CD14-positive monocyte (primary cell): ENCODE data around the gene ELANE. TPM values are rescaled to one million over a fixed set of nuclear protein-coding genes. Genes with fewer than 3 reads are reported as not detected.

Source experiments
- DNase-seq, 3 donors: peaks; one replicate each; pipeline ENCODE4 v3.0.0-alpha.2; 2011 to 2022
- H2AFZ ChIP-seq: 2 replicates; pipeline ENCODE4 v1.6.0; 2012; ENCODE audit warnings: mild to moderate bottlenecking, low read depth, low read length, inconsistent platforms; ENCODE audit not compliant: insufficient read depth, poor library complexity, severe bottlenecking
- H3K27ac ChIP-seq, 2 donors: 1 replicate in 1 of 2; 2 replicates in 1 of 2; pipeline ENCODE4 v1.5.1; 2012 to 2013; ENCODE audit warnings: low read length in 2 of 2, control low read depth in 1 of 2, inconsistent platforms in 1 of 2, low read depth in 1 of 2, mild to moderate bottlenecking in 1 of 2
- H3K27me3 ChIP-seq, 2 donors: one replicate each; pipeline versions ENCODE4 v1.6.0 to v1.6.1; 2011 to 2013; ENCODE audit warnings: low read length in 2 of 2; ENCODE audit not compliant: control insufficient read depth in 2 of 2, insufficient read depth in 2 of 2
- H3K36me3 ChIP-seq, 2 donors: replicated peaks in 1 of 2; 1 replicate in 1 of 2; 2 replicates in 1 of 2; pipeline versions ENCODE4 v1.5.1 to v1.6.1; 2012 to 2013; ENCODE audit warnings: low read length in 2 of 2, control low read depth in 1 of 2, inconsistent platforms in 1 of 2, mild to moderate bottlenecking in 1 of 2; ENCODE audit not compliant: insufficient read depth in 2 of 2, control insufficient read depth in 1 of 2
- H3K4me1 ChIP-seq, 2 donors: 1 replicate in 1 of 2; 2 replicates in 1 of 2; pipeline versions ENCODE4 v1.5.1 to v1.6.1; 2012 to 2013; ENCODE audit warnings: low read length in 2 of 2, control low read depth in 1 of 2, inconsistent platforms in 1 of 2, mild to moderate bottlenecking in 1 of 2, moderate library complexity in 1 of 2; ENCODE audit not compliant: insufficient read depth in 2 of 2, control insufficient read depth in 1 of 2
- H3K4me2 ChIP-seq: replicated peaks from 2 replicates; pipeline ENCODE3; 2012; ENCODE audit warnings: low read length, moderate library complexity, mild to moderate bottlenecking; ENCODE audit not compliant: poor library complexity, severe bottlenecking; ENCODE audit errors: extremely low read depth
- H3K4me3 ChIP-seq, 3 experiments: fragments of 200-600 bp in 1 of 3; sonication (generic) in 1 of 3; replicated peaks in 1 of 3; 1 replicate in 2 of 3; 2 replicates in 1 of 3; pipeline ENCODE4 v1.5.1; 2011 to 2013; ENCODE audit warnings: low read length in 3 of 3, mild to moderate bottlenecking in 3 of 3, control low read depth in 2 of 3, low read depth in 2 of 3, inconsistent platforms in 1 of 3, moderate library complexity in 1 of 3
- H3K79me2 ChIP-seq: 2 replicates; pipeline ENCODE4 v1.6.0; 2012; ENCODE audit warnings: mild to moderate bottlenecking, control low read depth, inconsistent platforms, low read length, moderate library complexity; ENCODE audit not compliant: insufficient read depth
- H3K9ac ChIP-seq: 2 replicates; pipeline ENCODE4 v1.6.0; 2017; ENCODE audit warnings: low read length, mild to moderate bottlenecking; ENCODE audit not compliant: insufficient read depth, poor library complexity, severe bottlenecking
- H3K9me3 ChIP-seq, 2 donors: replicated peaks in 1 of 2; 1 replicate in 1 of 2; 2 replicates in 1 of 2; pipeline versions ENCODE4 v1.5.1 to v1.6.1; 2012 to 2013; ENCODE audit warnings: low read length in 2 of 2, control low read depth in 1 of 2; ENCODE audit not compliant: control insufficient read depth in 1 of 2, insufficient read depth in 1 of 2
- H4K20me1 ChIP-seq: 2 replicates; pipeline ENCODE4 v1.6.0; 2012; ENCODE audit warnings: mild to moderate bottlenecking, low read length, control low read depth, moderate library complexity; ENCODE audit not compliant: insufficient read depth
- H3K27ac Mint-ChIP-seq, 7 donors: one replicate each; pipeline ENCODE4 v1.8.0; 2020; ENCODE audit warnings: mild to moderate bottlenecking in 7 of 7, mixed read lengths in 7 of 7, moderate library complexity in 6 of 7, inconsistent platforms in 2 of 7
- H3K27me3 Mint-ChIP-seq, 3 donors: one replicate each; pipeline ENCODE4 v1.8.0; 2021 to 2022; ENCODE audit warnings: low read depth in 3 of 3, mild to moderate bottlenecking in 3 of 3, mixed read lengths in 3 of 3, moderate library complexity in 3 of 3, inconsistent platforms in 1 of 3
- H3K36me3 Mint-ChIP-seq, 2 donors: one replicate each; pipeline ENCODE4 v1.8.0; 2020; ENCODE audit warnings: mixed read lengths in 2 of 2, inconsistent platforms in 1 of 2, mild to moderate bottlenecking in 1 of 2
- H3K4me1 Mint-ChIP-seq: one replicate; pipeline ENCODE4 v1.8.0; 2020; ENCODE audit warnings: mild to moderate bottlenecking, mixed read lengths
- H3K4me3 Mint-ChIP-seq, 2 donors: one replicate each; pipeline ENCODE4 v1.8.0; 2020; ENCODE audit warnings: mild to moderate bottlenecking in 2 of 2, mixed read lengths in 2 of 2, moderate library complexity in 1 of 2
- H3K9me3 Mint-ChIP-seq, 7 donors: one replicate each; pipeline ENCODE4 v1.8.0; 2020 to 2022; ENCODE audit warnings: mixed read lengths in 7 of 7, mild to moderate bottlenecking in 6 of 7, moderate library complexity in 6 of 7, inconsistent platforms in 2 of 7
- WGBS: methylation state at CpG from one replicate; pipeline ENCODE4 v1.1.5; 2013; ENCODE audit warnings: missing lambda C conversion rate; ENCODE audit not compliant: insufficient coverage; 5-methylcytosine and 5-hydroxymethylcytosine counted together
- intact Hi-C, 2 donors: fragments of 100-400 bp; cut with micrococcal nuclease; formaldehyde crosslinking; loops; one replicate each; pipeline versions ENCODE4 v1.15.0 to v1.15.1; 2023
- polyA plus RNA-seq, 3 donors: library from polyadenylated mRNA; depleted of rRNA in 1 of 3; unstranded in 2 of 3; stranded (reverse) in 1 of 3; fragments of 300-500 nt in 2 of 3; fragments of >200 nt in 1 of 3; fragmentation: Illumina TruSeq in 2 of 3; gene quantifications; 1 replicate in 2 of 3; 2 replicates in 1 of 3; pipeline ENCODE4 v1.2.3, GENCODE V29; 2012 to 2021
- TF ChIP-seq, protein P1 (sequence below): fragments of 200-600 bp; IDR thresholded peaks from one replicate; pipeline ENCODE4 v1.8.0; 2022; ENCODE audit warnings: antibody characterized with exemption, mild to moderate bottlenecking

Gene ELANE
- polyA plus RNA-seq, 3 donors: 0.61 to 2.0 (median 1.3) TPM

- H3K4me3 ChIP-seq: no peak overlapping the region
- H3K4me1 Mint-ChIP-seq: peaks cover 28% of the 10 kb centered on the region
- TF ChIP-seq, protein P1, sequence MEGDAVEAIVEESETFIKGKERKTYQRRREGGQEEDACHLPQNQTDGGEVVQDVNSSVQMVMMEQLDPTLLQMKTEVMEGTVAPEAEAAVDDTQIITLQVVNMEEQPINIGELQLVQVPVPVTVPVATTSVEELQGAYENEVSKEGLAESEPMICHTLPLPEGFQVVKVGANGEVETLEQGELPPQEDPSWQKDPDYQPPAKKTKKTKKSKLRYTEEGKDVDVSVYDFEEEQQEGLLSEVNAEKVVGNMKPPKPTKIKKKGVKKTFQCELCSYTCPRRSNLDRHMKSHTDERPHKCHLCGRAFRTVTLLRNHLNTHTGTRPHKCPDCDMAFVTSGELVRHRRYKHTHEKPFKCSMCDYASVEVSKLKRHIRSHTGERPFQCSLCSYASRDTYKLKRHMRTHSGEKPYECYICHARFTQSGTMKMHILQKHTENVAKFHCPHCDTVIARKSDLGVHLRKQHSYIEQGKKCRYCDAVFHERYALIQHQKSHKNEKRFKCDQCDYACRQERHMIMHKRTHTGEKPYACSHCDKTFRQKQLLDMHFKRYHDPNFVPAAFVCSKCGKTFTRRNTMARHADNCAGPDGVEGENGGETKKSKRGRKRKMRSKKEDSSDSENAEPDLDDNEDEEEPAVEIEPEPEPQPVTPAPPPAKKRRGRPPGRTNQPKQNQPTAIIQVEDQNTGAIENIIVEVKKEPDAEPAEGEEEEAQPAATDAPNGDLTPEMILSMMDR: no peak
- peaks cover 34 to 70% of the 10 kb centered on the region in 2 donors for H3K36me3 Mint-ChIP-seq
- peaks cover 61 to 81% of the 10 kb centered on the region in 2 donors for H3K36me3 ChIP-seq
- no peak overlapping the region for H3K27ac ChIP-seq
- H3K27ac Mint-ChIP-seq: peak overlapping the region in 2 of 7 donors; percentile 16 to 71
- H3K79me2 ChIP-seq: peaks cover 100% of the 10 kb centered on the region
- WGBS: 96% methylated on average over 15 of the region's 17 CpGs
- peaks cover 33 to 39% of the 10 kb centered on the region in 2 donors for H3K4me1 ChIP-seq
- DNase-seq: no peak
- H3K27me3 ChIP-seq: no peaks in the 10 kb centered on the region
- H3K9me3 ChIP-seq: no peaks in the 10 kb centered on the region
- H3K4me2 ChIP-seq: no peak overlapping the region
- no peak overlapping the region for H2AFZ ChIP-seq
- no peaks in the 10 kb centered on the region for H3K9me3 Mint-ChIP-seq
- no peak overlapping the region for H3K9ac ChIP-seq
- no peaks in the 10 kb centered on the region for H3K27me3 Mint-ChIP-seq
- peaks cover 100% of the 10 kb centered on the region for H4K20me1 ChIP-seq
- no peak overlapping the region for H3K4me3 Mint-ChIP-seq
- intact Hi-C loops: no loop called here
Observed at GRCh38 chr19:803099-803561, 49.0 kb upstream of the ELANE start.

DNA sequence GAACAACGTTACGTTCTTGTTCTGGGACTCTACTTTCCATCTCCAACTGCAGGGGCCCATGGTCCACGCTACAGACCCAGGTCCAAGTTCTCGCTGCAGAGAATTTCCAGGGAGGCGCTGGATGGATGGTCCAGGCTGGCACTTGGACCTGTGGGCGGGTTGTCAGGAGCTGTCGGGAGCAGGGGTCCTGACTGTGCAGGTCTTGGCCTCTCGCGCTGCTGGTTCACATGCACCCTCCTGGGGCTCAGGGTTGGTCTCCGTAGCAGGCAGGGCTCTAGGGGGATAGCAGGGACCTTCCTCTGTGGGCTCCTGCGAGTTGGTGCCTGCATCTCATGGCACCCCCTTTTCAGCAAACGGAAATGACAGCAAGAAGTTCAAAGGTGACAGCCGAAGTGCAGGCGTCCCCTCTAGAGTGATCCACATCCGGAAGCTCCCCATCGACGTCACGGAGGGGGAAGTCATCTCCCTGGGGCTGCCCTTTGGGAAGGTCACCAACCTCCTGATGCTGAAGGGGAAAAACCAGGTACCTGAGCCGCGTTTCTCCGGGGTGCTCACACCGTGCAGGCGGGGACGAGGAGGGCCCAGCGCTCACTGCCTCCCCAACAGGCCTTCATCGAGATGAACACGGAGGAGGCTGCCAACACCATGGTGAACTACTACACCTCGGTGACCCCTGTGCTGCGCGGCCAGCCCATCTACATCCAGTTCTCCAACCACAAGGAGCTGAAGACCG lies 48.3 kb upstream of the ELANE start:
- H3K27me3 ChIP-seq: no peaks in the 10 kb centered on the region
- no peak overlapping the region for H3K4me2 ChIP-seq
- no peak overlapping the region for H3K9ac ChIP-seq
- DNase-seq: no peak
- H3K27ac ChIP-seq: no peak overlapping the region
- no peaks in the 10 kb centered on the region for H3K9me3 ChIP-seq
- no peak overlapping the region for H2AFZ ChIP-seq
- peaks cover 27 to 31% of the 10 kb centered on the region in 2 donors for H3K4me1 ChIP-seq
- Mint-ChIP-seq H3K4me3 (no peak overlapping the region), H3K27ac (no peak overlapping the region), H3K27me3 (no peaks in the 10 kb centered on the region), H3K4me1 (peaks cover 25% of the 10 kb centered on the region), H3K36me3 (peaks cover 36 to 76% of the 10 kb centered on the region in 2 donors), H3K9me3 (no peaks in the 10 kb centered on the region)
- H3K36me3 ChIP-seq: peaks cover 68 to 88% of the 10 kb centered on the region in 2 donors
- H4K20me1 ChIP-seq: peaks cover 100% of the 10 kb centered on the region
- WGBS: 96% methylated on average over 28 of the region's 31 CpGs
- H3K79me2 ChIP-seq: peaks cover 100% of the 10 kb centered on the region
- TF ChIP-seq, protein P1: no peak
- intact Hi-C loops: no loop called here
- H3K4me3 ChIP-seq: no peak overlapping the region
